ENCODE results near the gene DMAP1. TPM values are rescaled to one million over a fixed set of nuclear protein-coding genes. Genes with fewer than 3 reads are reported as not detected.
"Not testable (repeated sequence)": the region's sequence is repeated elsewhere in the genome, so short reads cannot be mapped to it uniquely, and the experiment has no call there.

Gene DMAP1
- 10 to 100 TPM; 30.6 to 51.5 TPM for total RNA-seq

- no peak for TF ChIP-seq CTCF (IDR thresholded peaks at IDR 0.05)
- peak; percentile 86 for DNase-seq
- peaks cover 14% of the 10 kb centered on the region for H3K4me1 ChIP-seq
- H3K9ac ChIP-seq (ENCODE audit: low read depth in 2 of 2, low read length in 2 of 2) = peak within 1 kb of the TSS; percentile 80 to 88
- H3K27ac ChIP-seq = peak within 1 kb of the TSS; percentile 72
- H3K9me3 ChIP-seq = no peaks in the 10 kb centered on the region
- H3K27me3 ChIP-seq = no peaks in the 10 kb centered on the region
- intact Hi-C loops (cut with DNase I) = no loop called here
- H3K4me3 ChIP-seq = peak within 1 kb of the TSS; percentile 92
- peaks cover 7% of the 10 kb centered on the region for H3K36me3 ChIP-seq
These were observed at the start of gene DMAP1 for GRCh38 chr1:44213222-44214112. Gene DMAP1, plus strand, starts transcription at chr1:44213471. Its CDS starts 283 bp downstream, at chr1:44213754.

GRCh38 chr1:44168520-44169098, 44.7 kb upstream of the DMAP1 start:
- intact Hi-C loops (cut with DNase I) = no loop called here
- no peaks in the 10 kb centered on the region for H3K4me1 ChIP-seq
- H3K9me3 ChIP-seq = no peaks in the 10 kb centered on the region
- H3K27ac ChIP-seq = no peak overlapping the region
- H3K27me3 ChIP-seq = no peaks in the 10 kb centered on the region
- no peak overlapping the region for H3K4me3 ChIP-seq
- H3K36me3 ChIP-seq = no peaks in the 10 kb centered on the region
- no peak overlapping the region for H3K9ac ChIP-seq (ENCODE audit: low read depth in 2 of 2, low read length in 2 of 2)
- DNase-seq = no peak
- no peak for TF ChIP-seq CTCF (IDR thresholded peaks at IDR 0.05)

GRCh38 chr1:44170281-44170823, 42.9 kb upstream of the DMAP1 start:
- Histone ChIP-seq H3K4me1 (no peaks in the 10 kb centered on the region), H3K4me3 (no peak overlapping the region), H3K9me3 (no peaks in the 10 kb centered on the region), H3K27ac (no peak overlapping the region), H3K9ac (ENCODE audit: low read depth in 2 of 2, low read length in 2 of 2) (no peak overlapping the region), H3K27me3 (no peaks in the 10 kb centered on the region), H3K36me3 (no peaks in the 10 kb centered on the region)
- no peak for TF ChIP-seq CTCF (IDR thresholded peaks at IDR 0.05)
- intact Hi-C loops (cut with DNase I) = no loop called here
- DNase-seq = no peak

- no peaks in the 10 kb centered on the region for H3K27me3 ChIP-seq
- H3K36me3 ChIP-seq = no peaks in the 10 kb centered on the region
- no peaks in the 10 kb centered on the region for H3K4me1 ChIP-seq
- H3K9ac ChIP-seq (ENCODE audit: low read depth in 2 of 2, low read length in 2 of 2) = no peak overlapping the region
- H3K4me3 ChIP-seq = no peak overlapping the region
- no peaks in the 10 kb centered on the region for H3K9me3 ChIP-seq
- intact Hi-C loops (cut with DNase I) = no loop called here
- no peak for DNase-seq
- TF ChIP-seq CTCF (IDR thresholded peaks at IDR 0.05) = no peak
- H3K27ac ChIP-seq = no peak overlapping the region
These were observed 38.6 kb upstream of the DMAP1 start for GRCh38 chr1:44174630-44175029.

- no peak for DNase-seq
- intact Hi-C loops (cut with DNase I) = no loop called here
These were observed 12.9 kb upstream of the DMAP1 start for GRCh38 chr1:44200336-44200735.

GRCh38 chr1:44206545-44206944, 6.7 kb upstream of the DMAP1 start:
- H3K4me1 ChIP-seq; H3K9ac ChIP-seq (ENCODE audit: low read depth in 2 of 2, low read length in 2 of 2); H3K27ac ChIP-seq; H3K27me3 ChIP-seq; H3K36me3 ChIP-seq; H3K9me3 ChIP-seq; intact Hi-C loops (cut with DNase I); H3K4me3 ChIP-seq; DNase-seq: not testable (repeated sequence)

More at GRCh38 chr1:44200336-44200735, 12.9 kb upstream of the DMAP1 start:
- H3K4me1 ChIP-seq = no peaks in the 10 kb centered on the region
- TF ChIP-seq CTCF (IDR thresholded peaks at IDR 0.05) = no peak
- H3K9me3 ChIP-seq = no peaks in the 10 kb centered on the region
- no peak overlapping the region for H3K9ac ChIP-seq (ENCODE audit: low read depth in 2 of 2, low read length in 2 of 2)
- no peak overlapping the region for H3K27ac ChIP-seq
- H3K27me3 ChIP-seq = no peaks in the 10 kb centered on the region
- H3K36me3 ChIP-seq = no peaks in the 10 kb centered on the region
- H3K4me3 ChIP-seq = no peak overlapping the region

All from colonic mucosa (tissue), 4 donors.